HCT116 (cell line): ENCODE measurements around the gene TANGO6.

Experiments
- EZH2phosphoT487 ChIP-seq: fragments of 200-600 bp; IDR thresholded peaks from 2 replicates; pipeline ENCODE4 v1.6.1; 2018; ENCODE audit warnings: antibody characterized with exemption, borderline replicate concordance
- POLR2A ChIP-seq: IDR thresholded peaks from 2 replicates; pipeline ENCODE4 v1.7.0; 2011; ENCODE audit warnings: borderline replicate concordance; ENCODE audit not compliant: insufficient read depth, insufficient read length; ENCODE audit errors: extremely low read depth
- POLR2AphosphoS5 ChIP-seq: IDR thresholded peaks from 2 replicates; pipeline ENCODE4 v1.6.1; 2011; ENCODE audit warnings: mild to moderate bottlenecking, low read depth, low read length, moderate library complexity
- RAD21 ChIP-seq: IDR thresholded peaks from 2 replicates; pipeline ENCODE4 v1.6.1; 2012; ENCODE audit warnings: low read depth, mild to moderate bottlenecking
- SP1 ChIP-seq: IDR thresholded peaks from 2 replicates; pipeline ENCODE4 v1.6.1; 2012; ENCODE audit warnings: low read depth
- ZNF274 ChIP-seq: fragments of 200-500 bp; sonication (Bioruptor generic); IDR thresholded peaks from 2 replicates; pipeline ENCODE4 v1.6.1; 2014; ENCODE audit warnings: mild to moderate bottlenecking, low read depth, low read length, inconsistent platforms
- TF ChIP-seq, protein P1 (sequence below): IDR thresholded peaks from 2 replicates; pipeline ENCODE4 v1.6.1; 2012; ENCODE audit warnings: low read depth
- TF ChIP-seq, protein P2 (sequence below), 3 experiments: fragments of 200-600 bp in 1 of 3; sonication (generic) in 1 of 3; IDR thresholded peaks in 2 of 3; conservative IDR thresholded peaks in 1 of 3; 2 replicates each; pipeline ENCODE4 v1.5.1; 2012 to 2017; ENCODE audit warnings: low read depth in 2 of 3, low read length in 2 of 3, antibody characterized with exemption in 1 of 3, borderline replicate concordance in 1 of 3, control low read depth in 1 of 3, mild to moderate bottlenecking in 1 of 3, mixed read lengths in 1 of 3, mixed run types in 1 of 3, moderate library complexity in 1 of 3; ENCODE audit not compliant: insufficient read depth in 1 of 3
- TF ChIP-seq, protein P3 (sequence below): IDR thresholded peaks from 2 replicates; pipeline ENCODE4 v1.6.1; 2012

DNA sequence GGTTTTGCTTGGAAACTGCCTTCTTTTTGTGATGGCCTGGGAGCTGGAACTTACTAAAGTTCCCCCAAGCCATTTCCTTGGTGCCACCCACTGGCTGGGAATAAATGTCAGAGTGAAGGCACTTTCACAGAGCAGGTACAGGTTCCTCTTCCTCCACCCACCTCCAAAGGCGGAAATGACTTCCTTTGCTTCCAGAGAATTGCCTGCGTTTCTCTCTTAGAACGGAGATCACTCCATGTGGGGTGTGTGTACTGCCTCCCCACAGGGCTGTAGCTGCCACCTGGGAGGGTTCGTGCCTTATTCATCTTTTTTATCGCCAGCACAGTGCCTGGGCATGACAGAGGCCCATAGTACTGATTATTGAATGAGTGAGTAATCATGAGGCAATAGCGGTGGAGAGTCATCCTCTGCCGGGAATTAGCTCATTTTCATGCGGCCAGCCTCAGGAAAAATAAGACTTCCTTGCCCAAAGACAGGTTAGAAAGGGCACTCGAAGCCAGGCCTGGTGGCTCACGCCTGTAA, 229.9 kb downstream of the TANGO6 start:
- no peak for TF ChIP-seq POLR2A
- TF ChIP-seq, protein P1, sequence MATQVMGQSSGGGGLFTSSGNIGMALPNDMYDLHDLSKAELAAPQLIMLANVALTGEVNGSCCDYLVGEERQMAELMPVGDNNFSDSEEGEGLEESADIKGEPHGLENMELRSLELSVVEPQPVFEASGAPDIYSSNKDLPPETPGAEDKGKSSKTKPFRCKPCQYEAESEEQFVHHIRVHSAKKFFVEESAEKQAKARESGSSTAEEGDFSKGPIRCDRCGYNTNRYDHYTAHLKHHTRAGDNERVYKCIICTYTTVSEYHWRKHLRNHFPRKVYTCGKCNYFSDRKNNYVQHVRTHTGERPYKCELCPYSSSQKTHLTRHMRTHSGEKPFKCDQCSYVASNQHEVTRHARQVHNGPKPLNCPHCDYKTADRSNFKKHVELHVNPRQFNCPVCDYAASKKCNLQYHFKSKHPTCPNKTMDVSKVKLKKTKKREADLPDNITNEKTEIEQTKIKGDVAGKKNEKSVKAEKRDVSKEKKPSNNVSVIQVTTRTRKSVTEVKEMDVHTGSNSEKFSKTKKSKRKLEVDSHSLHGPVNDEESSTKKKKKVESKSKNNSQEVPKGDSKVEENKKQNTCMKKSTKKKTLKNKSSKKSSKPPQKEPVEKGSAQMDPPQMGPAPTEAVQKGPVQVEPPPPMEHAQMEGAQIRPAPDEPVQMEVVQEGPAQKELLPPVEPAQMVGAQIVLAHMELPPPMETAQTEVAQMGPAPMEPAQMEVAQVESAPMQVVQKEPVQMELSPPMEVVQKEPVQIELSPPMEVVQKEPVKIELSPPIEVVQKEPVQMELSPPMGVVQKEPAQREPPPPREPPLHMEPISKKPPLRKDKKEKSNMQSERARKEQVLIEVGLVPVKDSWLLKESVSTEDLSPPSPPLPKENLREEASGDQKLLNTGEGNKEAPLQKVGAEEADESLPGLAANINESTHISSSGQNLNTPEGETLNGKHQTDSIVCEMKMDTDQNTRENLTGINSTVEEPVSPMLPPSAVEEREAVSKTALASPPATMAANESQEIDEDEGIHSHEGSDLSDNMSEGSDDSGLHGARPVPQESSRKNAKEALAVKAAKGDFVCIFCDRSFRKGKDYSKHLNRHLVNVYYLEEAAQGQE, result no peak
- no peak for TF ChIP-seq EZH2phosphoT487
- TF ChIP-seq, protein P2, sequence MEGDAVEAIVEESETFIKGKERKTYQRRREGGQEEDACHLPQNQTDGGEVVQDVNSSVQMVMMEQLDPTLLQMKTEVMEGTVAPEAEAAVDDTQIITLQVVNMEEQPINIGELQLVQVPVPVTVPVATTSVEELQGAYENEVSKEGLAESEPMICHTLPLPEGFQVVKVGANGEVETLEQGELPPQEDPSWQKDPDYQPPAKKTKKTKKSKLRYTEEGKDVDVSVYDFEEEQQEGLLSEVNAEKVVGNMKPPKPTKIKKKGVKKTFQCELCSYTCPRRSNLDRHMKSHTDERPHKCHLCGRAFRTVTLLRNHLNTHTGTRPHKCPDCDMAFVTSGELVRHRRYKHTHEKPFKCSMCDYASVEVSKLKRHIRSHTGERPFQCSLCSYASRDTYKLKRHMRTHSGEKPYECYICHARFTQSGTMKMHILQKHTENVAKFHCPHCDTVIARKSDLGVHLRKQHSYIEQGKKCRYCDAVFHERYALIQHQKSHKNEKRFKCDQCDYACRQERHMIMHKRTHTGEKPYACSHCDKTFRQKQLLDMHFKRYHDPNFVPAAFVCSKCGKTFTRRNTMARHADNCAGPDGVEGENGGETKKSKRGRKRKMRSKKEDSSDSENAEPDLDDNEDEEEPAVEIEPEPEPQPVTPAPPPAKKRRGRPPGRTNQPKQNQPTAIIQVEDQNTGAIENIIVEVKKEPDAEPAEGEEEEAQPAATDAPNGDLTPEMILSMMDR (IDR thresholded peaks at IDR 0.05 in 2 of 3, conservative IDR thresholded peaks at IDR 0.05 in 1 of 3; ENCODE audit: borderline replicate concordance in 1 of 3, insufficient read depth in 1 of 3, low read depth in 2 of 3, low read length in 2 of 3), result 0 out of 6 replicates have a peak, but pooled peaks of 1 of the 3 experiments have one; percentile 4
- TF ChIP-seq, protein P3, sequence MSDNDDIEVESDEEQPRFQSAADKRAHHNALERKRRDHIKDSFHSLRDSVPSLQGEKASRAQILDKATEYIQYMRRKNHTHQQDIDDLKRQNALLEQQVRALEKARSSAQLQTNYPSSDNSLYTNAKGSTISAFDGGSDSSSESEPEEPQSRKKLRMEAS, result peak; percentile 96
- TF ChIP-seq POLR2AphosphoS5, result peak; percentile 66
- peak; percentile 97 for TF ChIP-seq SP1
- no peak for TF ChIP-seq ZNF274
- peak; percentile 50 for TF ChIP-seq RAD21
